IMR-90 (cell line): ENCODE data around the gene UBASH3B. TPM values are rescaled to one million over a fixed set of nuclear protein-coding genes. Genes with fewer than 3 reads are reported as not detected.

Source experiments
- ATAC-seq: fragments of 200-7000 bp; cut with Tn5 transposase; 2 replicates; pipeline ENCODE4 v1.9.1; 2020; ENCODE audit warnings: low read depth, mild to moderate bottlenecking, moderate library complexity
- BruUV-seq: library from RNA; stranded (reverse); fragments of 400-500 nt; replicated peaks from 2 replicates; lab custom pipeline; 2021; lab: Mats Ljungman, UMichigan
- CTCF ChIA-PET: fragments of 300-600 bp; formaldehyde crosslinking; extraction: SDS; loops from one replicate; lab custom pipeline; 2021; ENCODE audit warnings: antibody characterized with exemption; lab: Yijun Ruan, JAX
- POLR2A ChIA-PET: fragments of 300-600 bp; sonication (Branson Sonifier 250); formaldehyde crosslinking; loops from one replicate; lab custom pipeline; 2022; ENCODE audit warnings: antibody characterized with exemption; ENCODE audit not compliant: unreplicated experiment; lab: Charles Lee
- DNase-seq: peaks from one replicate; pipeline ENCODE4 v3.0.0; 2013
- H2AFZ ChIP-seq: replicated peaks from 2 replicates; pipeline ENCODE3; 2013; ENCODE audit warnings: low read length, mild to moderate bottlenecking; ENCODE audit not compliant: poor library complexity
- H2AK5ac ChIP-seq: 2 replicates; pipeline ENCODE4 v1.6.1; 2013; ENCODE audit warnings: low read depth, low read length, inconsistent platforms
- H2AK9ac ChIP-seq: replicated peaks from 2 replicates; pipeline ENCODE3; 2013; ENCODE audit warnings: mild to moderate bottlenecking, low read depth, low read length, moderate library complexity; ENCODE audit not compliant: poor library complexity
- H2BK120ac ChIP-seq: 2 replicates; pipeline ENCODE4 v1.6.1; 2013; ENCODE audit warnings: low read depth, low read length, inconsistent platforms
- H2BK15ac ChIP-seq: 3 replicates; pipeline ENCODE4 v1.6.1; 2013; ENCODE audit warnings: low read depth, low read length, inconsistent platforms
- H2BK20ac ChIP-seq: 2 replicates; pipeline ENCODE4 v1.6.1; 2013; ENCODE audit warnings: low read depth, mild to moderate bottlenecking, inconsistent platforms, low read length, moderate library complexity
- H2BK5ac ChIP-seq: 2 replicates; pipeline ENCODE4 v1.6.1; 2013; ENCODE audit warnings: mild to moderate bottlenecking, low read depth, low read length, inconsistent platforms; ENCODE audit not compliant: poor library complexity, severe bottlenecking
- H3K14ac ChIP-seq: replicated peaks from 2 replicates; pipeline ENCODE4 v1.6.1; 2013; ENCODE audit warnings: low read depth, low read length, inconsistent platforms
- H3K18ac ChIP-seq: 2 replicates; pipeline ENCODE4 v1.6.1; 2013; ENCODE audit warnings: low read depth, low read length, control low read depth
- H3K23ac ChIP-seq: 2 replicates; pipeline ENCODE4 v1.6.1; 2013; ENCODE audit warnings: low read depth, low read length, inconsistent platforms
- H3K27ac ChIP-seq: 2 replicates; pipeline ENCODE4 v1.5.1; 2013; ENCODE audit warnings: mild to moderate bottlenecking, control low read depth, low read length; ENCODE audit not compliant: insufficient read depth
- H3K27me3 ChIP-seq: 2 replicates; pipeline ENCODE4 v1.6.1; 2013; ENCODE audit warnings: low read length; ENCODE audit not compliant: control insufficient read depth, insufficient read depth
- H3K36me3 ChIP-seq: 2 replicates; pipeline ENCODE4 v1.6.1; 2013; ENCODE audit warnings: low read length, mixed read lengths; ENCODE audit not compliant: control insufficient read depth, insufficient read depth
- H3K4ac ChIP-seq: 2 replicates; pipeline ENCODE4 v1.6.1; 2013; ENCODE audit warnings: low read depth, low read length, inconsistent platforms
- H3K4me1 ChIP-seq: 2 replicates; pipeline ENCODE4 v1.6.1; 2013; ENCODE audit warnings: low read length, mixed read lengths; ENCODE audit not compliant: control insufficient read depth, insufficient read depth
- H3K4me2 ChIP-seq: 2 replicates; pipeline ENCODE4 v1.6.1; 2013; ENCODE audit warnings: low read depth, mild to moderate bottlenecking, control low read depth, low read length, moderate library complexity
- H3K4me3 ChIP-seq: 2 replicates; pipeline ENCODE4 v1.5.1; 2013; ENCODE audit warnings: low read depth, mild to moderate bottlenecking, control low read depth, low read length, moderate library complexity; ENCODE audit not compliant: insufficient read depth
- H3K56ac ChIP-seq: 2 replicates; pipeline ENCODE4 v1.6.1; 2013; ENCODE audit warnings: low read length, inconsistent platforms; ENCODE audit not compliant: insufficient read depth; ENCODE audit errors: extremely low read depth
- H3K79me1 ChIP-seq, 2 experiments: 2 replicates each; pipeline ENCODE4 v1.6.1; 2013; ENCODE audit warnings: low read length in 2 of 2, inconsistent platforms in 1 of 2, low read depth in 1 of 2
- H3K9ac ChIP-seq: 2 replicates; pipeline ENCODE4 v1.6.1; 2013; ENCODE audit warnings: low read depth, low read length, control low read depth
- H3K9me1 ChIP-seq: 2 replicates; pipeline ENCODE4 v1.6.1; 2013; ENCODE audit warnings: low read length, inconsistent platforms; ENCODE audit not compliant: insufficient read depth
- H3K9me3 ChIP-seq: 2 replicates; pipeline ENCODE4 v1.6.1; 2013; ENCODE audit warnings: low read length; ENCODE audit not compliant: control insufficient read depth, insufficient read depth
- H4K20me1 ChIP-seq: 2 replicates; pipeline ENCODE4 v1.6.1; 2013; ENCODE audit warnings: low read length, inconsistent platforms; ENCODE audit not compliant: insufficient read depth
- H4K5ac ChIP-seq: 2 replicates; pipeline ENCODE4 v1.6.1; 2013; ENCODE audit warnings: mild to moderate bottlenecking, low read depth, low read length, control low read depth
- H4K8ac ChIP-seq, 2 experiments: 2 replicates each; pipeline ENCODE4 v1.6.1; 2013; ENCODE audit warnings: low read depth in 2 of 2, low read length in 2 of 2, control low read depth in 1 of 2, inconsistent platforms in 1 of 2
- H4K91ac ChIP-seq: 2 replicates; pipeline ENCODE4 v1.6.1; 2013; ENCODE audit warnings: low read depth, low read length, inconsistent platforms; ENCODE audit not compliant: insufficient read depth
- BHLHE40 ChIP-seq: fragments of 150-350 bp; IDR thresholded peaks from 2 replicates; pipeline ENCODE4 v1.6.1; 2016; ENCODE audit warnings: mild to moderate bottlenecking, low read depth, low read length
- CTCF ChIP-seq: conservative IDR thresholded peaks from 2 replicates; pipeline ENCODE4 v1.5.1; 2012; ENCODE audit warnings: mild to moderate bottlenecking, low read depth, low read length, improper control_type of control experiment
- MXI1 ChIP-seq: IDR thresholded peaks from 2 replicates; pipeline ENCODE4 v1.6.1; 2012; ENCODE audit warnings: low read depth, mild to moderate bottlenecking, low read length, moderate library complexity, borderline replicate concordance
- RAD21 ChIP-seq: IDR thresholded peaks from 2 replicates; pipeline ENCODE4 v1.6.1; 2012; ENCODE audit warnings: low read length, improper control_type of control experiment
- RFX5 ChIP-seq: IDR thresholded peaks from 2 replicates; pipeline ENCODE4 v1.8.0; 2012; ENCODE audit warnings: low read depth, mild to moderate bottlenecking, low read length, moderate library complexity
- SMC3 ChIP-seq: fragments of 150-350 bp; IDR thresholded peaks from 2 replicates; pipeline ENCODE4 v1.6.1; 2016; ENCODE audit warnings: low read depth, mild to moderate bottlenecking, antibody characterized with exemption, low read length, moderate library complexity
- WGBS, 2 experiments: methylation state at CpG; one replicate each; pipeline versions ENCODE4 v1.1.5 to v1.1.7; 2013; ENCODE audit warnings: missing lambda C conversion rate in 2 of 2; ENCODE audit not compliant: insufficient read length in 1 of 2; ENCODE audit errors: extremely low coverage in 2 of 2; 5-methylcytosine and 5-hydroxymethylcytosine counted together
- dilution Hi-C: fragments of 300-500 bp; cut with HindIII; formaldehyde crosslinking; loops from one replicate; pipeline ENCODE4 v1.14.3; 2018; ENCODE audit warnings: low sequenced_read_pairs; ENCODE audit not compliant: unreplicated experiment
- in situ Hi-C: fragments of 300-500 bp; cut with MboI; formaldehyde crosslinking; loops from 3 replicates; pipeline ENCODE4 v1.14.3; 2019; ENCODE audit warnings: low sequenced_read_pairs, inconsistent platforms, mixed read lengths
- intact Hi-C: fragments of 100-400 bp; cut with micrococcal nuclease; formaldehyde crosslinking; loops from 2 replicates; pipeline ENCODE4 v1.10.0; 2022
- polyA plus RNA-seq, 3 experiments: library from polyadenylated mRNA; depleted of rRNA; stranded (reverse); fragments of >200 nt; gene quantifications; 2 replicates each; pipeline ENCODE4 v1.2.3, GENCODE V29; 2012; ENCODE audit warnings: low replicate concordance in 1 of 3
- total RNA-seq: library from RNA; depleted of rRNA; stranded (reverse); fragments of >200 nt; gene quantifications from 2 replicates; pipeline ENCODE4 v1.2.3, GENCODE V29; 2012

The UBASH3B gene
- total and polyA plus RNA-seq, 2 of the 4 experiments (the other 2 are of a cell fraction) = 27.2 to 48.0 TPM

GRCh38 chr11:122724520-122724919 is 69.0 kb downstream of the UBASH3B start:
- H3K4me2 ChIP-seq = no peak overlapping the region
- CTCF ChIA-PET = no interaction called here
- dilution Hi-C loops = no loop called here
- H2AK5ac ChIP-seq = peak overlapping the region; percentile 83
- peaks cover 37% of the 10 kb centered on the region for H3K4me1 ChIP-seq
- peak; percentile 40 for ATAC-seq
- TF ChIP-seq SMC3 (0 out of 2 replicates have a peak, but pooled peaks have one; percentile 9), MXI1 (peak; percentile 67; the same call in 1 of the 2 replicates), BHLHE40 (peak; percentile 69; the same call in 1 of the 2 replicates), CTCF (no peak), RFX5 (no peak), RAD21 (no peak)
- peak overlapping the region; percentile 75 for H4K91ac ChIP-seq
- peak overlapping the region; percentile 50 for H2BK5ac ChIP-seq
- H2BK20ac ChIP-seq = peak overlapping the region; percentile 60
- H2BK120ac ChIP-seq = peak overlapping the region; percentile 80
- H3K9ac ChIP-seq = no peak overlapping the region
- H3K4me3 ChIP-seq = no peak overlapping the region
- no peaks in the 10 kb centered on the region for H3K27me3 ChIP-seq
- peaks cover 18% of the 10 kb centered on the region for H4K20me1 ChIP-seq
- POLR2A ChIA-PET = no interaction called here
- BruUV-seq = no TSS peak
- DNase-seq = peak; percentile 77
- peak overlapping the region; percentile 77 for H3K4ac ChIP-seq
- H3K14ac ChIP-seq = peak overlapping the region; percentile 79
- H3K9me3 ChIP-seq = no peaks in the 10 kb centered on the region
- H3K27ac ChIP-seq = no peak overlapping the region
- no peaks in the 10 kb centered on the region for H3K36me3 ChIP-seq
- H3K18ac ChIP-seq = peak overlapping the region; percentile 33; the same call in 1 of the 2 replicates
- H3K9me1 ChIP-seq = peaks cover 32% of the 10 kb centered on the region
- H3K79me1 ChIP-seq = peaks cover 19 to 79% of the 10 kb centered on the region in 2 experiments
- H4K5ac ChIP-seq = no peak overlapping the region
- peak overlapping the region; percentile 19 to 82; a peak in 3 of 4 replicates for H4K8ac ChIP-seq
- no CpG with 5 or more reads among the region's 6 CpGs for WGBS, 2 experiments
- peak overlapping the region; percentile 79; the same call in 2 of the 3 replicates for H2BK15ac ChIP-seq
- H3K56ac ChIP-seq = no peak overlapping the region
- no peak overlapping the region for H2AFZ ChIP-seq
- H2AK9ac ChIP-seq = peak overlapping the region; percentile 73
- in situ Hi-C loops = no loop called here
- intact Hi-C loops = loop anchor here (5.0 kb wide), 1 partner anchor 67 kb away; the partner anchor contains the start of gene UBASH3B
- peak overlapping the region; percentile 80 for H3K23ac ChIP-seq
